Islet of Langerhans (tissue), 1 donor: ENCODE measurements around the gene KIAA1671.

Source experiments
- FAIRE-seq: peaks from one replicate; lab custom pipeline; 2011; peaks lifted over from hg19 to GRCh38; lab: Jason Lieb, UNC

The KIAA1671 gene

GRCh38 chr22:25014896-25015755 is 62.6 kb downstream of the KIAA1671 start:
- no peak for FAIRE-seq

GRCh38 chr22:25016311-25016710 is 63.8 kb downstream of the KIAA1671 start:
- no peak for FAIRE-seq

GRCh38 chr22:25018009-25018408 is 65.5 kb downstream of the KIAA1671 start:
- no peak for FAIRE-seq

- no peak for FAIRE-seq
These were observed 67.1 kb downstream of the KIAA1671 start for GRCh38 chr22:25019427-25020184.

GRCh38 chr22:25021409-25021808 is 68.9 kb downstream of the KIAA1671 start:
- no peak for FAIRE-seq

- FAIRE-seq = no peak
These were observed 69.6 kb downstream of the KIAA1671 start for GRCh38 chr22:25021976-25022711.

- FAIRE-seq = no peak
These were observed 71.4 kb downstream of the KIAA1671 start for GRCh38 chr22:25023879-25024278.

GRCh38 chr22:25024895-25025294 is 72.4 kb downstream of the KIAA1671 start:
- no peak for FAIRE-seq

GRCh38 chr22:25025491-25026400 is 73.2 kb downstream of the KIAA1671 start:
- FAIRE-seq = no peak

- no peak for FAIRE-seq
These were observed 74.8 kb downstream of the KIAA1671 start for GRCh38 chr22:25027043-25027906.

GRCh38 chr22:25027959-25028840 is 75.7 kb downstream of the KIAA1671 start:
- FAIRE-seq = no peak

GRCh38 chr22:25028841-25029141 is 76.3 kb downstream of the KIAA1671 start:
- no peak for FAIRE-seq

GRCh38 chr22:25029181-25029580 is 76.7 kb downstream of the KIAA1671 start:
- FAIRE-seq = no peak

- FAIRE-seq = no peak
These were observed 78.1 kb downstream of the KIAA1671 start for GRCh38 chr22:25030636-25031035.

- no peak for FAIRE-seq
These were observed 79.5 kb downstream of the KIAA1671 start for GRCh38 chr22:25032066-25032465.

- no peak for FAIRE-seq
These were observed 83.2 kb downstream of the KIAA1671 start for GRCh38 chr22:25035715-25036114.

- no peak for FAIRE-seq
These were observed 85.7 kb downstream of the KIAA1671 start for GRCh38 chr22:25038239-25038638.

GRCh38 chr22:25038771-25039170 is 86.3 kb downstream of the KIAA1671 start:
- no peak for FAIRE-seq

- no peak for FAIRE-seq
These were observed 86.7 kb downstream of the KIAA1671 start for GRCh38 chr22:25039255-25039654.

GRCh38 chr22:25039754-25040153 is 87.2 kb downstream of the KIAA1671 start:
- FAIRE-seq = no peak
